GM18909 (cell line): ENCODE measurements around the gene EN1.

ENCODE experiments used
- ATAC-seq: cut with Tn5 transposase; IDR thresholded peaks from one replicate; pipeline ENCODE4 v1.9.1; 2021; ENCODE audit warnings: mild to moderate bottlenecking; ENCODE audit not compliant: unreplicated experiment, poor library complexity

The EN1 gene

DNA sequence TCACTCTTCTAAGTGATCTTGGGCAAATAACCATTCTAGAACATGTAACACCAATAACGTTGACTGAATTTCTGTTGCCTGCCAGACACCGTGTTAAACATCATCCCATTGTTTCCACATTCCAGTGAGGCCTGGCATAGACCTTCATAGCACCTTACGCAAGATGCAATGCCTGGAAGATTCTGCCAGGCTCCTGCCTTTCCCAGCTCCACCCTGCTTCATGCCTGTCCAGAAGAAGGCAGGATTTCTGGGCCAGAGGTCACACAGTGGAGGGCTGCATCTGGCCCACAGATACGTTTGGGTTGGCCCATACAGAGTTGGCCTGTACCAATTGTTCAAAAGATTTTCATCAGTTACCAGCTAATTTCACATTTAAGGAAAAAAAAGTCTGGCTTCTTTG is 46.3 kb downstream of the EN1 start:
- no peak for ATAC-seq

DNA sequence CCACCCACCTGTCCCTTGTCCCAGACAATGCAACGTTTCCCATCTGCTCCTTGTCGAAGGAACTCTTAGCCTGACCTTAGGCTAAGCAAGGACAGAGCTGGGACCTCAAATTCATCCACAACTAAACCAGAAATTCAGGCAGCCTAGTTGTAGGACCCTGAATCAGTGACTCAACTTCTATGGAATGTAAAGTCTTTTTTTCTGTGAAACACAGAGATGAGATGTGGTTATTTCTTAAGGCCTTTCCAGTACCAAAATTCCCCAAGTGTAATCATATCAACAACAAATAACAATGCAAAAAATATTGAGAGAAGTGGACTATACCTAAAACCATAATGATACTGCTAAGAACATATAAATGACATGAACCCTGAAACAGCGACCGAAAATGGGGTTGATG is 46.7 kb downstream of the EN1 start:
- no peak for ATAC-seq

DNA sequence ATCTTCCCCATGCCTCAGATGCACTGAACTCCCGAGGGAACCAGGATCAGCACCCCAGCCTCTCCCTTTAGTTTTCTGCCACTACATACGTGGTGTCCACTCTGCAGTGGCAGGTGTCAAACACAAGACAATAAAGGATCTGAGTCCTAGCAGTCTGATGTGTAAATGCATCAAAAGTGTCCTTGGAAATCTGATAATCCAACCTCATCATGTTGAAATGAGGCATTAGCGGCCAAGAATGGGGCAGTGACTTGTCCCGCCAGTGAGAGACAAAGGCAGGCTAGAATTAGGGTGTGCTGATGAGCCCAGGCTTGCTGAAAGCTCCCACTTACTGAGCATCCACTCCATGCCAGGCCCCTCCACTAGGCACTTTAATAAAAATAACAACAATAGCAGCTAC is 52.9 kb downstream of the EN1 start:
- ATAC-seq, result no peak
